ENCODE data around the gene CUBN. TPM values are rescaled to one million over a fixed set of nuclear protein-coding genes. Genes with fewer than 3 reads are reported as not detected.
"Not testable (repeated sequence)": the region's sequence is repeated elsewhere in the genome, so short reads cannot be mapped to it uniquely, and the experiment has no call there.

The CUBN gene
- total RNA-seq, 1 donor, result 3.2 TPM

GRCh38 chr10:16843252-16843870 lies 286.2 kb downstream of the CUBN start:
- DNase-seq (ENCODE audit: low read depth in 2 of 3, low spot score in 2 of 3), result peak; percentile 33 to 82 (median 47)

- DNase-seq (ENCODE audit: low read depth in 2 of 3, low spot score in 2 of 3), result no peak
These were observed 294.4 kb downstream of the CUBN start for GRCh38 chr10:16835228-16835627.

- peak in 1 of 3 donors; percentile 55 for DNase-seq (ENCODE audit: low read depth in 2 of 3, low spot score in 2 of 3)
These were observed 297.1 kb downstream of the CUBN start for GRCh38 chr10:16832351-16833080.

- no peak for DNase-seq (ENCODE audit: low read depth in 2 of 3, low spot score in 2 of 3)
These were observed 300.9 kb downstream of the CUBN start for GRCh38 chr10:16828701-16829175.

GRCh38 chr10:16828114-16828568 lies 301.5 kb downstream of the CUBN start:
- DNase-seq (ENCODE audit: low read depth in 2 of 3, low spot score in 2 of 3), result peak; percentile 58 to 91 (median 78)

GRCh38 chr10:16827474-16827873 lies 302.1 kb downstream of the CUBN start:
- DNase-seq (ENCODE audit: low read depth in 2 of 3, low spot score in 2 of 3), result not testable (repeated sequence)

- DNase-seq (ENCODE audit: low read depth in 2 of 3, low spot score in 2 of 3), result no peak
These were observed 306.8 kb downstream of the CUBN start for GRCh38 chr10:16822726-16823360.

- no peak for DNase-seq (ENCODE audit: low read depth in 2 of 3, low spot score in 2 of 3)
These were observed 307.6 kb downstream of the CUBN start for GRCh38 chr10:16822027-16822426.

- no peak for DNase-seq (ENCODE audit: low read depth in 2 of 3, low spot score in 2 of 3)
These were observed 309.2 kb downstream of the CUBN start for GRCh38 chr10:16820421-16820820.

- DNase-seq (ENCODE audit: low read depth in 2 of 3, low spot score in 2 of 3), result no peak
These were observed 309.6 kb downstream of the CUBN start for GRCh38 chr10:16820018-16820417.

- DNase-seq (ENCODE audit: low read depth in 2 of 3, low spot score in 2 of 3), result no peak
These were observed 310.2 kb downstream of the CUBN start for GRCh38 chr10:16819436-16819835.

GRCh38 chr10:16819026-16819425 lies 310.6 kb downstream of the CUBN start:
- no peak for DNase-seq (ENCODE audit: low read depth in 2 of 3, low spot score in 2 of 3)

- peak; percentile 100 for DNase-seq (ENCODE audit: low read depth in 2 of 3, low spot score in 2 of 3)
These were observed 312.2 kb downstream of the CUBN start, which contains the start of gene RSU1 for GRCh38 chr10:16817125-16818019. Gene RSU1, minus strand, starts transcription at chr10:16817424. Its CDS starts 343 bp downstream, at chr10:16817081.

- no peak for DNase-seq (ENCODE audit: low read depth in 2 of 3, low spot score in 2 of 3)
These were observed 312.8 kb downstream of the CUBN start for GRCh38 chr10:16816830-16817124.

GRCh38 chr10:16816171-16816570 lies 313.4 kb downstream of the CUBN start:
- no peak for DNase-seq (ENCODE audit: low read depth in 2 of 3, low spot score in 2 of 3)

GRCh38 chr10:16814012-16814411 lies 315.6 kb downstream of the CUBN start:
- DNase-seq (ENCODE audit: low read depth in 2 of 3, low spot score in 2 of 3), result no peak

- no peak for DNase-seq (ENCODE audit: low read depth in 2 of 3, low spot score in 2 of 3)
These were observed 316.9 kb downstream of the CUBN start for GRCh38 chr10:16812676-16813075.

GRCh38 chr10:16811765-16812164 lies 317.8 kb downstream of the CUBN start:
- DNase-seq (ENCODE audit: low read depth in 2 of 3, low spot score in 2 of 3), result no peak

- DNase-seq (ENCODE audit: low read depth in 2 of 3, low spot score in 2 of 3), result no peak
These were observed 318.3 kb downstream of the CUBN start for GRCh38 chr10:16811292-16811691.

GRCh38 chr10:16809074-16809718 lies 320.4 kb downstream of the CUBN start:
- DNase-seq (ENCODE audit: low read depth in 2 of 3, low spot score in 2 of 3), result peak in 2 of 3 donors; percentile 18 to 29
